HepG2 (cell line): ENCODE results near the gene ALPL. TPM values are rescaled to one million over a fixed set of nuclear protein-coding genes. Genes with fewer than 3 reads are reported as not detected.

ENCODE experiments used
- ATAC-seq: fragments of 200-7000 bp; cut with Tn5 transposase; 3 replicates; pipeline ENCODE4 v1.9.1; 2020; ENCODE audit warnings: mild to moderate bottlenecking, moderate library complexity
- BruUV-seq: library from RNA; stranded (reverse); fragments of 400-500 nt; replicated peaks from 2 replicates; lab custom pipeline; 2021; lab: Mats Ljungman, UMichigan
- CTCF ChIA-PET: fragments of 300-600 bp; formaldehyde crosslinking; extraction: SDS; loops from one replicate; lab custom pipeline; 2021; ENCODE audit warnings: low total read pairs, inconsistent platforms, low intra/inter-chr PET ratio; lab: Yijun Ruan, JAX
- POLR2A ChIA-PET: fragments of 350-600 bp; sonication (Branson Sonifier 250); formaldehyde crosslinking; loops from one replicate; lab custom pipeline; 2020; ENCODE audit warnings: antibody characterized with exemption, inconsistent platforms; lab: Yijun Ruan, JAX
- DNase-seq: peaks from one replicate; pipeline ENCODE4 v3.0.0-alpha.2; 2015; ENCODE audit warnings: low spot score
- FAIRE-seq: peaks from 3 replicates; lab custom pipeline; 2011; peaks lifted over from hg19 to GRCh38; lab: Jason Lieb, UNC
- H2AFZ ChIP-seq: one replicate; pipeline ENCODE4 v1.6.1; 2011; ENCODE audit warnings: low read length, inconsistent platforms
- H3K27ac ChIP-seq: fragments of 300-600 bp; 3 replicates; pipeline ENCODE4 v1.8.0; 2011; ENCODE audit warnings: mixed run types, mild to moderate bottlenecking, mixed read lengths, low read length, inconsistent platforms; ENCODE audit not compliant: insufficient read depth; ENCODE audit errors: extremely low read length
- H3K27me3 ChIP-seq, 2 experiments: fragments of 200-600 bp in 1 of 2; 2 replicates in 1 of 2; 3 replicates in 1 of 2; pipeline versions ENCODE4 v1.6.0 to v1.8.0; 2011; ENCODE audit warnings: low read length in 2 of 2, mild to moderate bottlenecking in 2 of 2, moderate library complexity in 2 of 2, inconsistent platforms in 1 of 2; ENCODE audit not compliant: insufficient read depth in 2 of 2, control insufficient read depth in 1 of 2
- H3K36me3 ChIP-seq, 2 experiments: fragments of 200-600 bp in 1 of 2; replicated peaks in 1 of 2; 2 replicates in 1 of 2; 3 replicates in 1 of 2; pipeline versions ENCODE4 v1.5.1 to v1.8.0; 2011; ENCODE audit warnings: low read length in 2 of 2, inconsistent platforms in 1 of 2; ENCODE audit not compliant: insufficient read depth in 2 of 2, control insufficient read depth in 1 of 2
- H3K4me1 ChIP-seq: 2 replicates; pipeline ENCODE4 v1.5.1; 2012; ENCODE audit warnings: low read length, inconsistent platforms; ENCODE audit not compliant: insufficient read depth
- H3K4me2 ChIP-seq: 2 replicates; pipeline ENCODE4 v1.6.0; 2011; ENCODE audit warnings: low read depth, low read length, inconsistent platforms
- H3K4me3 ChIP-seq, 3 experiments: fragments of 200-600 bp in 1 of 3; sonication (generic), shearing (Covaris generic) in 1 of 3; replicated peaks in 1 of 3; 2 replicates each; pipeline ENCODE4 v1.5.1; 2011 to 2016; ENCODE audit warnings: low read length in 3 of 3, inconsistent platforms in 2 of 3, low read depth in 2 of 3, mild to moderate bottlenecking in 2 of 3, control low read depth in 1 of 3, mixed read lengths in 1 of 3; ENCODE audit not compliant: insufficient read depth in 1 of 3
- H3K79me2 ChIP-seq: one replicate; pipeline ENCODE4 v1.6.1; 2011; ENCODE audit warnings: low read length, inconsistent platforms; ENCODE audit not compliant: insufficient read depth
- H3K9ac ChIP-seq: 2 replicates; pipeline ENCODE4 v1.6.0; 2011; ENCODE audit warnings: mild to moderate bottlenecking, low read depth, low read length, inconsistent platforms; ENCODE audit not compliant: insufficient read depth
- H3K9me3 ChIP-seq: 2 replicates; pipeline ENCODE4 v1.5.1; 2012; ENCODE audit warnings: mild to moderate bottlenecking, low read length
- H4K20me1 ChIP-seq: 2 replicates; pipeline ENCODE4 v1.6.0; 2011; ENCODE audit warnings: inconsistent platforms, mild to moderate bottlenecking, low read length, moderate library complexity; ENCODE audit not compliant: insufficient read depth
- ESRRA ChIP-seq: sonication (generic); formaldehyde crosslinking; IDR thresholded peaks from 2 replicates; pipeline ENCODE4 v1.5.1; 2020; ENCODE audit warnings: mild to moderate bottlenecking, low read depth, missing genetic modification reagents
- FOSL2 ChIP-seq: sonication (generic); formaldehyde crosslinking; IDR thresholded peaks from 2 replicates; pipeline ENCODE4 v1.4.0; 2020; ENCODE audit warnings: missing genetic modification reagents
- MAFF ChIP-seq: IDR thresholded peaks from 2 replicates; pipeline ENCODE4 v1.6.1; 2011; ENCODE audit warnings: low read depth, low read length, improper control_type of control experiment
- MAFK ChIP-seq, 2 experiments: IDR thresholded peaks in 1 of 2; conservative IDR thresholded peaks in 1 of 2; 2 replicates each; pipeline ENCODE4 v1.6.1; 2011; ENCODE audit warnings: improper control_type of control experiment in 2 of 2, low read length in 2 of 2
- MIER2 ChIP-seq: IDR thresholded peaks from 2 replicates; pipeline ENCODE4 v1.6.1; 2016; ENCODE audit warnings: missing biosample characterization, missing genetic modification reagents
- ZKSCAN8 ChIP-seq: IDR thresholded peaks from 2 replicates; pipeline ENCODE4 v1.6.1; 2016; ENCODE audit warnings: borderline replicate concordance, missing genetic modification reagents, missing compliant biosample characterization
- ZNF335 ChIP-seq: sonication (generic); formaldehyde crosslinking; IDR thresholded peaks from 2 replicates; pipeline ENCODE4 v1.4.0; 2020; ENCODE audit warnings: missing genetic modification reagents
- ZNF552 ChIP-seq: sonication (generic); formaldehyde crosslinking; IDR thresholded peaks from 2 replicates; pipeline ENCODE4 v1.9.0; 2022; ENCODE audit warnings: missing genetic modification reagents, mild to moderate bottlenecking, borderline replicate concordance
- ZNF703 ChIP-seq: sonication (generic); formaldehyde crosslinking; IDR thresholded peaks from 2 replicates; pipeline ENCODE4 v1.5.1; 2020; ENCODE audit warnings: missing genetic modification reagents, mild to moderate bottlenecking, moderate library complexity, borderline replicate concordance
- ZNF790 ChIP-seq: sonication (generic); formaldehyde crosslinking; IDR thresholded peaks from 2 replicates; pipeline ENCODE4 v1.8.0; 2022; ENCODE audit warnings: missing genetic modification reagents, mild to moderate bottlenecking, borderline replicate concordance
- WGBS: methylation state at CpG from one replicate; pipeline ENCODE4 v1.1.6; 2017; ENCODE audit warnings: low lambda C conversion rate; 5-methylcytosine and 5-hydroxymethylcytosine counted together
- in situ Hi-C: cut with HindIII; loops from 2 replicates; pipeline ENCODE4 v1.10.0; 2017; ENCODE audit warnings: low pct_unique_long_range_greater_than_20kb; ENCODE audit not compliant: extremely low pct_ligation_motif_present
- intact Hi-C: fragments of 100-400 bp; cut with micrococcal nuclease; formaldehyde crosslinking; loops from one replicate; pipeline ENCODE4 v1.10.0; 2022; ENCODE audit not compliant: unreplicated experiment
- polyA plus RNA-seq, 8 experiments: library from polyadenylated mRNA; depleted of rRNA in 3 of 8; stranded (reverse) in 7 of 8; unstranded in 1 of 8; fragments of >200 nt; fragmentation: Illumina TruSeq in 4 of 8; extraction: Trizol in 4 of 8; gene quantifications; 2 replicates each; pipeline versions ENCODE4 v1.2.1 to v1.2.3, GENCODE V29; 2011 to 2016; ENCODE audit warnings: low read depth in 4 of 8, missing spikeins in 1 of 8, mixed read lengths in 1 of 8; ENCODE audit not compliant: insufficient read depth in 1 of 8
- total RNA-seq, 5 experiments: library from RNA; depleted of rRNA; stranded (reverse); fragments of >200 nt; fragmentation: Illumina TruSeq; extraction: Trizol; gene quantifications; 2 replicates each; pipeline ENCODE4 v1.2.3, GENCODE V29; 2016; ENCODE audit warnings: low read depth in 1 of 5
- TF ChIP-seq, protein P1 (sequence below): sonication (generic); formaldehyde crosslinking; IDR thresholded peaks from 2 replicates; pipeline ENCODE4 v1.4.0; 2020; ENCODE audit warnings: mild to moderate bottlenecking, missing genetic modification reagents
- TF ChIP-seq, protein P2 (sequence below): sonication (generic); formaldehyde crosslinking; IDR thresholded peaks from 2 replicates; pipeline ENCODE4 v1.5.0; 2020; ENCODE audit warnings: missing genetic modification reagents
- TF ChIP-seq, protein P3 (sequence below): sonication (generic); formaldehyde crosslinking; IDR thresholded peaks from 2 replicates; pipeline ENCODE4 v1.4.0; 2020; ENCODE audit warnings: missing genetic modification reagents

The ALPL gene
- total and polyA plus RNA-seq, 2 of the 13 experiments (the other 11 are each of a cell fraction or from before 2014, with no cell fraction given) = 0.12 TPM; not detected in 1

DNA sequence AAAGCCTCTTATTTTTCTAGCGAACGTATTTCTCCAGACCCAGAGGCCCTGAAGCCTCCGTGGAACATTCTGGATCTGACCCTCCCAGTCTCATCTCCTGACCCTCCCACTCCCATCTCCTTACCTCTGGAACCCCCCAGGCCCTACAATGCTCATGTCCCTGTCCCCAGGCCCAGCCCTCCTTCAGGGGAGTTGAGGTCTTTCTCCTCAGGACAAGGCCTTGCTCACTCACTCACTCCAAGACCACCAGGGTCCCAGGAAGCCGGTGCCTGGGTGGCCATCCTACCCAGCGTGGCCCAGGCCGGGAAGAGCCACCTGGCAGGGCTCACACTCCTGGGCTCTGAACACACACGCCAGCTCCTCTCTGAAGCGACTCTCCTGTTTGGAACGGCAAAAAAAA, 68.7 kb downstream of the ALPL start (continued):
- TF ChIP-seq ZKSCAN8 (CRISPR knock-in tag) = no peak
- no peak for TF ChIP-seq ZNF790 (CRISPR knock-in tag)
- no peak for TF ChIP-seq MIER2
- TF ChIP-seq, protein P1, sequence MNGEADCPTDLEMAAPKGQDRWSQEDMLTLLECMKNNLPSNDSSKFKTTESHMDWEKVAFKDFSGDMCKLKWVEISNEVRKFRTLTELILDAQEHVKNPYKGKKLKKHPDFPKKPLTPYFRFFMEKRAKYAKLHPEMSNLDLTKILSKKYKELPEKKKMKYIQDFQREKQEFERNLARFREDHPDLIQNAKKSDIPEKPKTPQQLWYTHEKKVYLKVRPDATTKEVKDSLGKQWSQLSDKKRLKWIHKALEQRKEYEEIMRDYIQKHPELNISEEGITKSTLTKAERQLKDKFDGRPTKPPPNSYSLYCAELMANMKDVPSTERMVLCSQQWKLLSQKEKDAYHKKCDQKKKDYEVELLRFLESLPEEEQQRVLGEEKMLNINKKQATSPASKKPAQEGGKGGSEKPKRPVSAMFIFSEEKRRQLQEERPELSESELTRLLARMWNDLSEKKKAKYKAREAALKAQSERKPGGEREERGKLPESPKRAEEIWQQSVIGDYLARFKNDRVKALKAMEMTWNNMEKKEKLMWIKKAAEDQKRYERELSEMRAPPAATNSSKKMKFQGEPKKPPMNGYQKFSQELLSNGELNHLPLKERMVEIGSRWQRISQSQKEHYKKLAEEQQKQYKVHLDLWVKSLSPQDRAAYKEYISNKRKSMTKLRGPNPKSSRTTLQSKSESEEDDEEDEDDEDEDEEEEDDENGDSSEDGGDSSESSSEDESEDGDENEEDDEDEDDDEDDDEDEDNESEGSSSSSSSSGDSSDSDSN = no peak
- TF ChIP-seq ZNF552 (CRISPR knock-in tag) = no peak
- TF ChIP-seq ZNF335 = no peak

DNA sequence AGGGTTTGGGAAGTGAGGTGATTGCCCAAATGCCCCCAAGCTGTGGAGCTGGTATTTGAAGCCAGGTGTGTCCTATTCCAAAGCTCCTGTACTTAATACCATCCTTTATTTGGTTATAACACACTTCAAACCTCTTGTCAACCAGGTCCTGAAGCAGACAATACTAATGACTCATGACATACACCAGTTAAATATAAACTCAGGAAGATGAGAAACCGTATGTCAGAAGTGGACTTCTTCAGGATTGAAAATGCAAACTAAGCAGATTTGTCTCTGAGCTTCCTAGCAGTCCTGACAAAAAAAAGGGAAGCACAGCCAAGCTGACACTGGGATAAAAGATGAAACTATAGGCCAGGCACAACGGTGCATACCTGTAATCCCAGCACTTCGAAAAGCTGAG, 70.6 kb downstream of the ALPL start:
- FAIRE-seq (no peak), DNase-seq (peak; percentile 21), ATAC-seq (no peak)
- H4K20me1 ChIP-seq = no peaks in the 10 kb centered on the region
- H3K9ac ChIP-seq = no peak overlapping the region
- H3K4me1 ChIP-seq = peaks cover 13% of the 10 kb centered on the region
- H3K36me3 ChIP-seq = no peaks in the 10 kb centered on the region
- peaks cover 0 to 27% of the 10 kb centered on the region in 2 experiments; a peak in 3 of 5 replicates for H3K27me3 ChIP-seq
- WGBS = 20% methylated on average over 3 of the region's 3 CpGs
- intact Hi-C loops = no loop called here
- TF ChIP-seq ESRRA (CRISPR knock-in tag) = no peak
- no peak for TF ChIP-seq FOSL2 (CRISPR knock-in tag)
- TF ChIP-seq MAFK (conservative IDR thresholded peaks at IDR 0.05 in 1 of 2, IDR thresholded peaks at IDR 0.05 in 1 of 2; ENCODE audit: low read length in 2 of 2) = peak; percentile 99 to 100
- TF ChIP-seq, protein P2, sequence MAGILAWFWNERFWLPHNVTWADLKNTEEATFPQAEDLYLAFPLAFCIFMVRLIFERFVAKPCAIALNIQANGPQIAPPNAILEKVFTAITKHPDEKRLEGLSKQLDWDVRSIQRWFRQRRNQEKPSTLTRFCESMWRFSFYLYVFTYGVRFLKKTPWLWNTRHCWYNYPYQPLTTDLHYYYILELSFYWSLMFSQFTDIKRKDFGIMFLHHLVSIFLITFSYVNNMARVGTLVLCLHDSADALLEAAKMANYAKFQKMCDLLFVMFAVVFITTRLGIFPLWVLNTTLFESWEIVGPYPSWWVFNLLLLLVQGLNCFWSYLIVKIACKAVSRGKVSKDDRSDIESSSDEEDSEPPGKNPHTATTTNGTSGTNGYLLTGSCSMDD (CRISPR knock-in tag) = no peak
- no peak for TF ChIP-seq ZNF703 (CRISPR knock-in tag)
- TF ChIP-seq, protein P3, sequence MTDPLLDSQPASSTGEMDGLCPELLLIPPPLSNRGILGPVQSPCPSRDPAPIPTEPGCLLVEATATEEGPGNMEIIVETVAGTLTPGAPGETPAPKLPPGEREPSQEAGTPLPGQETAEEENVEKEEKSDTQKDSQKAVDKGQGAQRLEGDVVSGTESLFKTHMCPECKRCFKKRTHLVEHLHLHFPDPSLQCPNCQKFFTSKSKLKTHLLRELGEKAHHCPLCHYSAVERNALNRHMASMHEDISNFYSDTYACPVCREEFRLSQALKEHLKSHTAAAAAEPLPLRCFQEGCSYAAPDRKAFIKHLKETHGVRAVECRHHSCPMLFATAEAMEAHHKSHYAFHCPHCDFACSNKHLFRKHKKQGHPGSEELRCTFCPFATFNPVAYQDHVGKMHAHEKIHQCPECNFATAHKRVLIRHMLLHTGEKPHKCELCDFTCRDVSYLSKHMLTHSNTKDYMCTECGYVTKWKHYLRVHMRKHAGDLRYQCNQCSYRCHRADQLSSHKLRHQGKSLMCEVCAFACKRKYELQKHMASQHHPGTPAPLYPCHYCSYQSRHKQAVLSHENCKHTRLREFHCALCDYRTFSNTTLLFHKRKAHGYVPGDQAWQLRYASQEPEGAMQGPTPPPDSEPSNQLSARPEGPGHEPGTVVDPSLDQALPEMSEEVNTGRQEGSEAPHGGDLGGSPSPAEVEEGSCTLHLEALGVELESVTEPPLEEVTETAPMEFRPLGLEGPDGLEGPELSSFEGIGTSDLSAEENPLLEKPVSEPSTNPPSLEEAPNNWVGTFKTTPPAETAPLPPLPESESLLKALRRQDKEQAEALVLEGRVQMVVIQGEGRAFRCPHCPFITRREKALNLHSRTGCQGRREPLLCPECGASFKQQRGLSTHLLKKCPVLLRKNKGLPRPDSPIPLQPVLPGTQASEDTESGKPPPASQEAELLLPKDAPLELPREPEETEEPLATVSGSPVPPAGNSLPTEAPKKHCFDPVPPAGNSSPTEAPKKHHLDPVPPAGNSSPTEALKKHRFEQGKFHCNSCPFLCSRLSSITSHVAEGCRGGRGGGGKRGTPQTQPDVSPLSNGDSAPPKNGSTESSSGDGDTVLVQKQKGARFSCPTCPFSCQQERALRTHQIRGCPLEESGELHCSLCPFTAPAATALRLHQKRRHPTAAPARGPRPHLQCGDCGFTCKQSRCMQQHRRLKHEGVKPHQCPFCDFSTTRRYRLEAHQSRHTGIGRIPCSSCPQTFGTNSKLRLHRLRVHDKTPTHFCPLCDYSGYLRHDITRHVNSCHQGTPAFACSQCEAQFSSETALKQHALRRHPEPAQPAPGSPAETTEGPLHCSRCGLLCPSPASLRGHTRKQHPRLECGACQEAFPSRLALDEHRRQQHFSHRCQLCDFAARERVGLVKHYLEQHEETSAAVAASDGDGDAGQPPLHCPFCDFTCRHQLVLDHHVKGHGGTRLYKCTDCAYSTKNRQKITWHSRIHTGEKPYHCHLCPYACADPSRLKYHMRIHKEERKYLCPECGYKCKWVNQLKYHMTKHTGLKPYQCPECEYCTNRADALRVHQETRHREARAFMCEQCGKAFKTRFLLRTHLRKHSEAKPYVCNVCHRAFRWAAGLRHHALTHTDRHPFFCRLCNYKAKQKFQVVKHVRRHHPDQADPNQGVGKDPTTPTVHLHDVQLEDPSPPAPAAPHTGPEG (CRISPR knock-in tag) = no peak
- TF ChIP-seq MAFF = peak; percentile 99
- no peaks in the 10 kb centered on the region for H3K9me3 ChIP-seq
- BruUV-seq = no TSS peak
- H2AFZ ChIP-seq = no peak overlapping the region
- CTCF ChIA-PET = no interaction called here
- no peak overlapping the region for H3K4me3 ChIP-seq
- H3K27ac ChIP-seq = no peak overlapping the region
- in situ Hi-C loops = loop anchor here (10.0 kb wide), 1 partner anchor 205 kb away; no protein-coding TSS in a partner anchor
- POLR2A ChIA-PET = no interaction called here
- H3K79me2 ChIP-seq = no peaks in the 10 kb centered on the region
- H3K4me2 ChIP-seq = no peak overlapping the region
